SU-DHL-6 (cell line): ENCODE data around the gene ZNF594.
"Not testable (repeated sequence)": the region's sequence is repeated elsewhere in the genome, so short reads cannot be mapped to it uniquely, and the experiment has no call there.

ENCODE experiments used
- CTCF ChIP-seq: fragments of 200-600 bp; sonication (generic); IDR thresholded peaks from one replicate; pipeline ENCODE4 v1.5.1; 2017; ENCODE audit warnings: antibody characterized with exemption, mild to moderate bottlenecking, low read length, moderate library complexity; ENCODE audit not compliant: insufficient read depth, poor library complexity, severe bottlenecking
- EZH2phosphoT487 ChIP-seq: fragments of 200-600 bp; sonication (generic), shearing (Covaris generic); conservative IDR thresholded peaks from 2 replicates; pipeline ENCODE4 v1.6.1; 2018; ENCODE audit warnings: mild to moderate bottlenecking, antibody characterized with exemption, low read length, moderate library complexity, mixed read lengths

DNA sequence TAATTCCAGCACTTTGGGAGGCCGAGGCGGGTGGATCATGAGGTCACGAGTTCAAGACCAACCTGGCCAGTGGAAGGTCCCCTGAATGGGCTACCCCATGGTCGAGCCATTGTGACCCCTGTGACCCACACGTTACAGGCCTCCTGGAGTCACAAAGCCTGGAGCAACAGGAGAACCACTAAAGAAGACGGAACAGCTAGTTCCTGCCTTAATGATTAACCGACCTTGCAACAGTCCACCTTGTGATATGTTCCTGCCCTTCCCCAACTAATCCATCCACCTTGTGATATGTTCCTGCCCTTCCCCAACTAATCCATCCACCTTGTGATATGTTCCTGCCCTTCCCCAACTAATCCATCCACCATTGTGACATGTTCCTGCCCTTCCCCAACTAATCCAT, 48.1 kb upstream of the ZNF594 start:
- TF ChIP-seq CTCF, EZH2phosphoT487: not testable (repeated sequence)
